ENCODE data around the gene RGS7BP.

DNA sequence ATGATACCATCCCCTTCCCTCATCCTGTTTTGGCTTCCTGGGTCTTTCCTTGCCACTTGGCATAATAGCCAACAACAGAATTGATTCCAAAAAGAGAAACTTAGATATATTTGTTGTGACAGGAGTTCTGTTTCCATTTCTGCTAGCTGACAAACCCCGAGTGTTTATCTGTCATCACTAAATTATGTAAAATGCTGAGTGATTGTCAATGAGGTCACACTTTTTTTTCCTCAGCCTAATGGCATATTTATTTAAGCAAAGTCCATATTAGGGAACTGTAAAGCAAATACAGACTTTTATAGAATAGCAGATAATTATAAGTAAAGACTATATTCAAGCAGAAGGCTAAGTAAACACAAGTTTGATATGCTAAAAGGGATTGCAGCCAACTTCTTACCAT lies 64.0 kb downstream of the RGS7BP start:
- TF ChIP-seq, protein P1, sequence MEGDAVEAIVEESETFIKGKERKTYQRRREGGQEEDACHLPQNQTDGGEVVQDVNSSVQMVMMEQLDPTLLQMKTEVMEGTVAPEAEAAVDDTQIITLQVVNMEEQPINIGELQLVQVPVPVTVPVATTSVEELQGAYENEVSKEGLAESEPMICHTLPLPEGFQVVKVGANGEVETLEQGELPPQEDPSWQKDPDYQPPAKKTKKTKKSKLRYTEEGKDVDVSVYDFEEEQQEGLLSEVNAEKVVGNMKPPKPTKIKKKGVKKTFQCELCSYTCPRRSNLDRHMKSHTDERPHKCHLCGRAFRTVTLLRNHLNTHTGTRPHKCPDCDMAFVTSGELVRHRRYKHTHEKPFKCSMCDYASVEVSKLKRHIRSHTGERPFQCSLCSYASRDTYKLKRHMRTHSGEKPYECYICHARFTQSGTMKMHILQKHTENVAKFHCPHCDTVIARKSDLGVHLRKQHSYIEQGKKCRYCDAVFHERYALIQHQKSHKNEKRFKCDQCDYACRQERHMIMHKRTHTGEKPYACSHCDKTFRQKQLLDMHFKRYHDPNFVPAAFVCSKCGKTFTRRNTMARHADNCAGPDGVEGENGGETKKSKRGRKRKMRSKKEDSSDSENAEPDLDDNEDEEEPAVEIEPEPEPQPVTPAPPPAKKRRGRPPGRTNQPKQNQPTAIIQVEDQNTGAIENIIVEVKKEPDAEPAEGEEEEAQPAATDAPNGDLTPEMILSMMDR (IDR thresholded peaks at IDR 0.05; ENCODE audit: insufficient read depth, low read length, poor library complexity, severe bottlenecking), result no peak
- no peak for TF ChIP-seq EZH2phosphoT487 (conservative IDR thresholded peaks at IDR 0.05; ENCODE audit: low read length)
